Activated CD8-positive, alpha-beta memory T cell treated with anti-CD3 and anti-CD28 coated beads for 4 hours (primary cell): ENCODE measurements around the gene URGCP.

Experiments used
- DNase-seq, 2 donors: peaks; one replicate each; pipeline ENCODE4 v3.0.0-alpha.2; 2020; ENCODE audit warnings: low read depth in 2 of 2

URGCP gene

GRCh38 chr7:43906331-43907010, at the start of gene URGCP:
Gene URGCP, minus strand, starts transcription at chr7:43906596. Its CDS starts 21 bp downstream, at chr7:43906575.
- peak in 1 of 2 donors; percentile 24 for DNase-seq

- DNase-seq, result no peak
Observed at GRCh38 chr7:43956027-43956426, 49.6 kb upstream of the URGCP start.

- DNase-seq, result no peak
Observed at GRCh38 chr7:43954524-43955228, 48.3 kb upstream of the URGCP start.

GRCh38 chr7:43953071-43953470, 46.7 kb upstream of the URGCP start:
- no peak for DNase-seq

GRCh38 chr7:43952028-43952427, 45.6 kb upstream of the URGCP start:
- no peak for DNase-seq

- no peak for DNase-seq
Observed at GRCh38 chr7:43944286-43944685, 37.9 kb upstream of the URGCP start.

- DNase-seq, result no peak
Observed at GRCh38 chr7:43943417-43944187, 37.2 kb upstream of the URGCP start.

- no peak for DNase-seq
Observed at GRCh38 chr7:43942997-43943396, 36.6 kb upstream of the URGCP start.

GRCh38 chr7:43942250-43942649, 35.9 kb upstream of the URGCP start:
- DNase-seq, result no peak

GRCh38 chr7:43938892-43939482, 32.6 kb upstream of the URGCP start:
- no peak for DNase-seq

GRCh38 chr7:43937444-43937843, 31.0 kb upstream of the URGCP start:
- no peak for DNase-seq

- DNase-seq, result no peak
Observed at GRCh38 chr7:43933902-43934560, 27.6 kb upstream of the URGCP start.

- no peak for DNase-seq
Observed at GRCh38 chr7:43931346-43931745, 24.9 kb upstream of the URGCP start.

- DNase-seq, result no peak
Observed at GRCh38 chr7:43929529-43930457, 23.4 kb upstream of the URGCP start.

GRCh38 chr7:43927810-43928209, 21.4 kb upstream of the URGCP start:
- no peak for DNase-seq

- no peak for DNase-seq
Observed at GRCh38 chr7:43926798-43927123, 20.4 kb upstream of the URGCP start.

GRCh38 chr7:43925984-43926797, 19.8 kb upstream of the URGCP start, which contains the start of gene UBE2D4:
Gene UBE2D4, plus strand, starts transcription at chr7:43926436. Its CDS starts 97 bp downstream, at chr7:43926533.
- peak; percentile 74 to 82 for DNase-seq

GRCh38 chr7:43922726-43923125, 16.3 kb upstream of the URGCP start:
- no peak for DNase-seq

- DNase-seq, result no peak
Observed at GRCh38 chr7:43921423-43921822, 15.0 kb upstream of the URGCP start.

GRCh38 chr7:43915907-43916306, 9.5 kb upstream of the URGCP start:
- DNase-seq, result no peak
